Measurements from ENCODE around the gene ZFYVE28.

- TF ChIP-seq CTCF (IDR thresholded peaks at IDR 0.05) (no peak), POLR2A (IDR thresholded peaks at IDR 0.05) (no peak)
Observed at GRCh38 chr4:2442175-2442993, 23.9 kb upstream of the ZFYVE28 start.
